ENCODE measurements around the gene CRYBB2.

CRYBB2 gene

DNA sequence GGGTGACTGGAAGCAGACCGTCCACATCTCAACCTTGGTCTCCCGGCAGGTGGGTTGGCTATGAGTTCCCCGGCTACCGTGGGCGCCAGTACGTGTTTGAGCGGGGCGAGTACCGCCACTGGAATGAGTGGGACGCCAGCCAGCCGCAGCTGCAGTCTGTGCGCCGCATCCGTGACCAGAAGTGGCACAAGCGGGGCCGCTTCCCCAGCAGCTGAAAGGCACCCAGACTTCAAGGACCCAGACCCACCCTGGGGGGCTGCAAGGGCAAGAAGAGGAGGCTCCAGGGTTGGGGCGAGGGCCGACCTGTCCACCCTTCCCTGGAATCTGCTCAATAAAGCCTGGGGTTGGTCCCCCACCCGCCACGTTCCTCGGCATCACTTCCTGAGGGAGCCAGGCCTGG is 12.4 kb upstream of the CRYBB2 start:
- TF ChIP-seq, protein P1, sequence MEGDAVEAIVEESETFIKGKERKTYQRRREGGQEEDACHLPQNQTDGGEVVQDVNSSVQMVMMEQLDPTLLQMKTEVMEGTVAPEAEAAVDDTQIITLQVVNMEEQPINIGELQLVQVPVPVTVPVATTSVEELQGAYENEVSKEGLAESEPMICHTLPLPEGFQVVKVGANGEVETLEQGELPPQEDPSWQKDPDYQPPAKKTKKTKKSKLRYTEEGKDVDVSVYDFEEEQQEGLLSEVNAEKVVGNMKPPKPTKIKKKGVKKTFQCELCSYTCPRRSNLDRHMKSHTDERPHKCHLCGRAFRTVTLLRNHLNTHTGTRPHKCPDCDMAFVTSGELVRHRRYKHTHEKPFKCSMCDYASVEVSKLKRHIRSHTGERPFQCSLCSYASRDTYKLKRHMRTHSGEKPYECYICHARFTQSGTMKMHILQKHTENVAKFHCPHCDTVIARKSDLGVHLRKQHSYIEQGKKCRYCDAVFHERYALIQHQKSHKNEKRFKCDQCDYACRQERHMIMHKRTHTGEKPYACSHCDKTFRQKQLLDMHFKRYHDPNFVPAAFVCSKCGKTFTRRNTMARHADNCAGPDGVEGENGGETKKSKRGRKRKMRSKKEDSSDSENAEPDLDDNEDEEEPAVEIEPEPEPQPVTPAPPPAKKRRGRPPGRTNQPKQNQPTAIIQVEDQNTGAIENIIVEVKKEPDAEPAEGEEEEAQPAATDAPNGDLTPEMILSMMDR (IDR thresholded peaks at IDR 0.05; ENCODE audit: borderline replicate concordance, insufficient read depth, low read depth, low read length), result no peak
- no peak overlapping the region for H3K4me3 ChIP-seq (ENCODE audit: low read depth, low read length)

DNA sequence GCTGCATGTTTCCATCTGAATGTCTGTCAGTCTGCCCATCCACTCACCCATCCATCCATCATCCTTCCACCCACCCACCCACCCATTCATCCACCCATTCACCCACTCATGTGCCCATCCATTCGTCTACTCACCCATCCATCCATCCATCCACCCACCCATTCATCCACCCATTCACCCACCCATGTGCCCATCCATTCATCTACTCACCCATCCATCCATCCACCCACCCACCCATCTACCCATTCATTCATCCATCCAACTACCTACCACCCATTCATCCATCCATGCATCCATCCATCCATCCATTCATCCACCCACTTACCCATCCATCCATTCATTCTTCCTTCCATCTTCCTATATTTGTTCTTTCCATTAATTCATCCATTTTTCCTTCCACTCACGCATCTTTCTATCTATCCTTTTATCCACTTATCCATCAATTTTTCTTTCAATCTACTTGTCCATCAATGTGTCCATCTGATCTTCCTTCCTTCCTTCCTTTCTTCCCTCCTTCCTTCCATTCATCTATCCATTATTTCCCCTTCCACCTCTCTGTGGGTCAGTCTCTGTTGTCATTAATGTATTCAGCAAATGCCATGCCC is 11.8 kb upstream of the CRYBB2 start:
- TF ChIP-seq, protein P1 (IDR thresholded peaks at IDR 0.05; ENCODE audit: borderline replicate concordance, insufficient read depth, low read depth, low read length), result no peak
- no peak overlapping the region for H3K4me3 ChIP-seq (ENCODE audit: low read depth, low read length)

DNA sequence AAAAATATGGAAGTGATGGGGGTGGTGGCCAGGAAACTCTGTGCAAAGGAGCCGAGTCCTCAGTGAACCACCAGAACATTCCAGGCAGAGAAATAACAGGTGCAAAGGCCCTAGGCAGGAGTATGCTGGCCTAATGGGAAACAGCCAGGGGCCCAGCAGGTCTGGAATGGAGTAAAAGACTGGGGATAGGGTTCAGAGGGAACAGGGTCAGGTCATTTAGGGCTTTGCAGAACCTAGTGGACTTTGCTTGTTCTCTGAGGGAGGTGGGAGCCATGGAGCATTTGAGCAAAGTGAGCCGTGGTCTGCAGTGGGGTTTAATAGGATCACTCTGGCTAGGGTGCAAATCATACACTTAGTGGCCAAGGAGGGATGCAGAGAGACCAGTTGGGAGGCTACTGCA is 11.1 kb upstream of the CRYBB2 start:
- TF ChIP-seq, protein P1 (IDR thresholded peaks at IDR 0.05; ENCODE audit: borderline replicate concordance, insufficient read depth, low read depth, low read length), result no peak
- H3K4me3 ChIP-seq (ENCODE audit: low read depth, low read length), result no peak overlapping the region

DNA sequence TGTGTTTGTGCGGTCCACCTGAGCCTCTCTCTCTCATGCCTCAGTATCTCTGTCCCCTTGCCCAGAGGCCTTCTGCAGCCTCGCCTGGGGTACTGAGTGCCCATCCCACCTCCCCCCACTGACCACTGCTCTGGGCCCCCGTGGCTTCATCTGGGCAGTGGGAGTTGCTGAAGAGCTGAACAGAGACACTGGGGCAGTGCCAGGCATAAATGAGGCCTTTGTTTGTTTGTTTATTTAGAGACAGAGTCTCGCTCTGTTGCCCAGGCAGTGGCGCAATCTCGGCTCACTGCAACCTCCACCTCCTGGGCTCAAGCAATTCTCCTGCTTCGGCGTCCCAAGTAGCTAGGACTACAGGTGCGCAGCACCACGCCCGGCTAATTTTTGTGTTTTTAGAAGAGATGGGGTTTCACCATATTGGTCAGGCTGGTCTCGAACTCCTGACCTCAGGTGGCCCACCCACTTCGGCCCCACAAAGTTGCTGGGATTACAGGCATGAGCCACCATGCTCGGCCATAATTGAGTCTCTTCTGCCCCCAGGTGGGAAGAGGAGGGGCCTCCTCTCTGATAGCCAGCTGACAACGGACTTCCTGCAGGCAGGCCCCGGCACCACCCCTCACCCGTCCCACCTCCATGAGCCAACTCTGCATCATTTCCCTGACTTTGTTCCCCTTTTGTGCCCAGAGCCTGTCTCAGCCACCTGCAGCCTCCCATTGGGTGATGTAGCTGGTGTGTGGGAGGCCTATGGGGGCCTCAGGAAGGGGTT is 10.5 kb upstream of the CRYBB2 start:
- TF ChIP-seq, protein P1 (IDR thresholded peaks at IDR 0.05; ENCODE audit: borderline replicate concordance, insufficient read depth, low read depth, low read length), result no peak
- no peak overlapping the region for H3K4me3 ChIP-seq (ENCODE audit: low read depth, low read length)

DNA sequence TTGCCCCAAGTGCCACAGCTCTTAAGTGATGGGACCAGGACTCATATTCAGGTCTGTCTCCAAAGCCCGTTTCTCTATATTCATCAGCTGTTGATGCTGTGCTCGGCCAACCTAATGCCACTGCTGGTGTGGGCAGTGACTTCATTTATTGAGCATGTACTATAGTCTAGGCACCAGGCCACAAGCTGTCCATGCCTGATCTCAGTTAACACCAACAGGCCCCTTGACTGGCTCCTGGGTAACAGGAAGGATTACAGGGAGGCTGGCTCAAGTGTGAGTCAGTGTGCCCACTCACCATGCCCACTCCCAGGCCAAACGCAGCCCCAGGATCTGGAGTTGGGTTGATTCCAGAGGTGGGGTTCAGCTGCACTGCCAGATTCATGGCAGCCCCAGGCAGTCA is 8.6 kb upstream of the CRYBB2 start:
- H3K4me3 ChIP-seq (ENCODE audit: low read depth, low read length), result no peak overlapping the region
- TF ChIP-seq, protein P1 (IDR thresholded peaks at IDR 0.05; ENCODE audit: borderline replicate concordance, insufficient read depth, low read depth, low read length), result no peak

DNA sequence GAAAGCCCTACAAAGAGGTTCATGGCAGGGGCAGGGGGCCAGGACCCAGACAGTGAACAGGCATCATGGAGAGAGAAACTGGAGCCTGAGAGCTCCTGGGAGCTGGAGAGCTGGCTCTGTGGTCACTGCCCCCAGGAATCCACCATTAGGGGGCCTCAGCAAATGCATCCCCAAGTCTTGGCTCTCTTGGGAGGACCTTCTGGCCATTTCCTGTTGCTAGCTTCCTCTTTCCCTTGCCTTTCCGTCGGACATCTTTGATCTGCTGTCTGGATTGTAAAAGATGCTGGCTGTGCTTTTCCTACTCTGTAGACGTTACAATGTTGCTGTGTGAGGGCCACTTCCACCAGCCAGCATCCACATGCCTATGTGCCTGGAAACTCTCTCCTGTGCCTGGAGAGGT is 7.1 kb upstream of the CRYBB2 start:
- no peak overlapping the region for H3K4me3 ChIP-seq (ENCODE audit: low read depth, low read length)
- TF ChIP-seq, protein P1 (IDR thresholded peaks at IDR 0.05; ENCODE audit: borderline replicate concordance, insufficient read depth, low read depth, low read length), result no peak

DNA sequence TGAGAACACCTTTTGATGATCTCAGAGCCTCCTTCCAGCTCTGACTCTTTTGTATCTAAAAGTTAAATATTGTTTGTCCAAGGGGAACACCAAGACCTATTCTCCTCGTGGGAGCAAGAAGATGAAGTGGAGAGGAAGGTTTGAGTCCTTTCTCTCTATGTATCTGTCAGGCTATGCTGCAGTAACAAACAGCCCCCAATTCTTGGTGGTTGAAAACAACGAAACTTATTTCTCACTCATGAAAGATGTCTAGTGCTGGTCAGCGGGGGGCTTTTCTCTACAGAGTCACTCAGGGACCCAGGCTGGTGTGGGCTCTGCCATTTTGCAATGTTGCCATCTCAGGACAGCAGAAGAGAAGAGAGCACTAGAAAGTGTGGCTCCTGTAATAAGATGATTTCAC is 6.2 kb upstream of the CRYBB2 start:
- TF ChIP-seq, protein P1 (IDR thresholded peaks at IDR 0.05; ENCODE audit: borderline replicate concordance, insufficient read depth, low read depth, low read length), result no peak
- no peak overlapping the region for H3K4me3 ChIP-seq (ENCODE audit: low read depth, low read length)

Data from GM12875 (cell line).